ENCODE data around the gene PLEKHA8.

DNA sequence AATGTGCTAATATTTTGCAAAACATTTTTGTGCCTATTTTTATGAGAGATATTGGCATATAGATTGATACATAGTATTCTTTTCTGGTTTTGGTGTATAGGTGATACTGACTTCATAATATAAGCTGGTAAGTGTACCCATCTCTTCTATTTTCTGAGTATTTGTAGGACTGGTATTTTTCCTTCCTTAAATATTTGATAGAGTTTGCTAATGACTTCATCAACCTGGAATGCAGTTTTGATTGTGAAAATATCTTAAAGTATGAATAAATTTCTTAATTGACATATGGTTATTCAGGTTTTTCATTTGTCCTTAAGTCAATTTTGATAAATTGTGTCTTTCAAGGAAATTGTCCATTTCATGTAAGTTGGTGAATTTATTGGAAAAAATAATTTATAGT is 32.6 kb upstream of the PLEKHA8 start:
- no peak for TF ChIP-seq POLR2AphosphoS5 (IDR thresholded peaks at IDR 0.05; ENCODE audit: low read depth, low read length)
- TF ChIP-seq SIN3A (IDR thresholded peaks at IDR 0.05; ENCODE audit: borderline replicate concordance, insufficient read depth, low read length), result no peak
- no peak for TF ChIP-seq TAF1 (IDR thresholded peaks at IDR 0.05; ENCODE audit: borderline replicate concordance, insufficient read depth, low read length)
- TF ChIP-seq, protein P1, sequence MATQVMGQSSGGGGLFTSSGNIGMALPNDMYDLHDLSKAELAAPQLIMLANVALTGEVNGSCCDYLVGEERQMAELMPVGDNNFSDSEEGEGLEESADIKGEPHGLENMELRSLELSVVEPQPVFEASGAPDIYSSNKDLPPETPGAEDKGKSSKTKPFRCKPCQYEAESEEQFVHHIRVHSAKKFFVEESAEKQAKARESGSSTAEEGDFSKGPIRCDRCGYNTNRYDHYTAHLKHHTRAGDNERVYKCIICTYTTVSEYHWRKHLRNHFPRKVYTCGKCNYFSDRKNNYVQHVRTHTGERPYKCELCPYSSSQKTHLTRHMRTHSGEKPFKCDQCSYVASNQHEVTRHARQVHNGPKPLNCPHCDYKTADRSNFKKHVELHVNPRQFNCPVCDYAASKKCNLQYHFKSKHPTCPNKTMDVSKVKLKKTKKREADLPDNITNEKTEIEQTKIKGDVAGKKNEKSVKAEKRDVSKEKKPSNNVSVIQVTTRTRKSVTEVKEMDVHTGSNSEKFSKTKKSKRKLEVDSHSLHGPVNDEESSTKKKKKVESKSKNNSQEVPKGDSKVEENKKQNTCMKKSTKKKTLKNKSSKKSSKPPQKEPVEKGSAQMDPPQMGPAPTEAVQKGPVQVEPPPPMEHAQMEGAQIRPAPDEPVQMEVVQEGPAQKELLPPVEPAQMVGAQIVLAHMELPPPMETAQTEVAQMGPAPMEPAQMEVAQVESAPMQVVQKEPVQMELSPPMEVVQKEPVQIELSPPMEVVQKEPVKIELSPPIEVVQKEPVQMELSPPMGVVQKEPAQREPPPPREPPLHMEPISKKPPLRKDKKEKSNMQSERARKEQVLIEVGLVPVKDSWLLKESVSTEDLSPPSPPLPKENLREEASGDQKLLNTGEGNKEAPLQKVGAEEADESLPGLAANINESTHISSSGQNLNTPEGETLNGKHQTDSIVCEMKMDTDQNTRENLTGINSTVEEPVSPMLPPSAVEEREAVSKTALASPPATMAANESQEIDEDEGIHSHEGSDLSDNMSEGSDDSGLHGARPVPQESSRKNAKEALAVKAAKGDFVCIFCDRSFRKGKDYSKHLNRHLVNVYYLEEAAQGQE (IDR thresholded peaks at IDR 0.05; ENCODE audit: insufficient read depth in 1 of 2, low read depth in 2 of 2, low read length in 2 of 2), result no peak
- no peak for TF ChIP-seq FOXP2 (optimal IDR thresholded peaks at IDR 0.05; ENCODE audit: borderline replicate concordance, extremely low read depth, extremely low read length, insufficient read depth)
